22Rv1 (cell line): ENCODE results near the gene LAMA5.

ENCODE experiments used
- CTCF ChIP-seq: fragments of 450-650 bp; IDR thresholded peaks from 2 replicates; pipeline ENCODE4 v1.5.1; 2017; ENCODE audit warnings: mild to moderate bottlenecking
- ZFX ChIP-seq: fragments of 450-650 bp; IDR thresholded peaks from 2 replicates; pipeline ENCODE4 v1.6.1; 2017; ENCODE audit warnings: antibody characterized with exemption, borderline replicate concordance

- TF ChIP-seq CTCF (no peak), ZFX (no peak)
Measured at GRCh38 chr20:62321521-62321948, 45.6 kb downstream of the LAMA5 start.
